Esophagus muscularis mucosa (tissue), 4 donors: Measurements from ENCODE around the gene STRAP. TPM values are rescaled to one million over a fixed set of nuclear protein-coding genes. Genes with fewer than 3 reads are reported as not detected.
"Not testable (repeated sequence)": the region's sequence is repeated elsewhere in the genome, so short reads cannot be mapped to it uniquely, and the experiment has no call there.

Source experiments
- DNase-seq: peaks from one replicate; pipeline ENCODE4 v3.0.0-alpha.2; 2017; ENCODE audit errors: extremely low spot score
- H3K27ac ChIP-seq, 4 donors: fragments of 200-600 bp; sonication (generic); replicated peaks in 1 of 4; 1 replicate in 3 of 4; 2 replicates in 1 of 4; pipeline ENCODE4 v1.5.1; 2016 to 2019; ENCODE audit warnings: mild to moderate bottlenecking in 1 of 4
- H3K27me3 ChIP-seq, 4 donors: fragments of 200-600 bp; sonication (generic); one replicate each; pipeline versions ENCODE4 v1.5.1 to v1.6.0; 2016 to 2019
- H3K36me3 ChIP-seq, 4 donors: fragments of 200-600 bp; sonication (generic); one replicate each; pipeline ENCODE4 v1.5.1; 2016 to 2019
- H3K4me1 ChIP-seq, 4 donors: fragments of 200-600 bp; sonication (generic); one replicate each; pipeline ENCODE4 v1.5.1; 2016 to 2019
- H3K4me3 ChIP-seq, 4 donors: fragments of 200-600 bp; sonication (generic); 1 replicate in 2 of 4; 2 replicates in 2 of 4; pipeline ENCODE4 v1.5.1; 2016 to 2019; ENCODE audit warnings: mild to moderate bottlenecking in 4 of 4, moderate library complexity in 1 of 4
- H3K9me3 ChIP-seq, 4 donors: fragments of 200-600 bp; sonication (generic); 1 replicate in 3 of 4; 2 replicates in 1 of 4; pipeline ENCODE4 v1.5.1; 2016 to 2019
- EP300 ChIP-seq: sonication (generic); formaldehyde crosslinking; IDR thresholded peaks from one replicate; pipeline ENCODE4 v1.6.1; 2017; ENCODE audit warnings: antibody characterized with exemption
- POLR2A ChIP-seq: fragments of 450-650 bp; IDR thresholded peaks from one replicate; pipeline ENCODE4 v1.6.1; 2017; ENCODE audit warnings: antibody characterized with exemption, moderate library complexity, mild to moderate bottlenecking, low read depth
- POLR2AphosphoS5 ChIP-seq, 2 donors: sonication (generic); formaldehyde crosslinking; IDR thresholded peaks; one replicate each; pipeline ENCODE4 v1.6.1; 2017; ENCODE audit warnings: antibody characterized with exemption in 2 of 2
- WGBS: methylation state at CpG from one replicate; pipeline ENCODE4 v1.1.5; 2018; 5-methylcytosine and 5-hydroxymethylcytosine counted together
- intact Hi-C: fragments of 100-400 bp; cut with DNase I; formaldehyde crosslinking; loops from one replicate; pipeline ENCODE4 v1.15.1; 2023
- total RNA-seq, 4 donors: library from RNA; depleted of rRNA; stranded (reverse); fragments of >200 nt; gene quantifications; one replicate each; pipeline versions ENCODE4 v1.1.0 to v1.2.1, GENCODE V29; 2016

STRAP gene
- total RNA-seq, 4 donors from 2014 or later: 63.9 to 78.5 (median 74.0) TPM

DNA sequence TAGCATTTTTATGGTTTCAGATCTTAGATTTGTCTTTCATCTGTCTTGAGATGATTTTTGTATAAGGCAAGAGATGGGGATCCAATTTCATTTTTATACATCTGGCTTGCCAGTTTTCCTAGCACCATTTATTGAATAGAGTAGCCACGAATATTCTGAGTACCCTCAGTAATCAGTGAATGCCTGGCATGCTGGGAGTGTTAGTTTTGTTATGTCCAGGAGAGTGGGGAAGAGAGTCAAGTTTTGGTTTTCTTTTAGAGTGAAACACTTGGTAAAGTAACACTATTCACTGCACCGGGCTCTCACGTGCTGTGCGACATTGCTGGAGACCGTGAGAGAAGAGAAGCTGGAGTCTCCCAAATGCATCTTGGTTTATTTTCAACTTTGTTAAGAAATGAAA is 60.3 kb downstream of the STRAP start:
- no peaks in the 10 kb centered on the region for H3K4me1 ChIP-seq
- H3K9me3 ChIP-seq: peaks cover 0 to 6% (median 3%) of the 10 kb centered on the region in 4 donors
- no peak overlapping the region for H3K27ac ChIP-seq
- no peak for TF ChIP-seq POLR2AphosphoS5 (IDR thresholded peaks at IDR 0.05)
- TF ChIP-seq EP300: no peak
- no peak for TF ChIP-seq POLR2A
- no peaks in the 10 kb centered on the region for H3K27me3 ChIP-seq
- no peak overlapping the region for H3K4me3 ChIP-seq
- intact Hi-C loops: no loop called here
- H3K36me3 ChIP-seq: no peaks in the 10 kb centered on the region
- WGBS: 95% methylated on average over 5 of the region's 5 CpGs
- no peak for DNase-seq

DNA sequence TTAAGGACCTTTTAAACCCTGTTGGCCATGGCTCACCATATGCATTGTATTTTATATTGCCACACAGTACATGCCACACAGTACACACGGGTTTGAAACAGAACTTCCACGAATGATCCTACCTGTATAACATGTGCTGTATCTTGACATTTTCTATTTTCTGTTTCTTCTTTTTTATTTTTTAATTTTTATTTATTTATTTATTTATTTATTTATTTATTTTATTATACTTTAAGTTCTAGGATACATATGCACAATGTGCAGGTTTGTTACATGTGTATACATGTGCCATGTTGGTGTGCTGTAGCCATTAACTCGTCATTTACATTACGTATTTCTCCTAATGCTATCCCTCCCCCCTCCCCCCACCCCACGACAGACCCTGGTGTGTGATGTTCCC is 61.3 kb downstream of the STRAP start:
- H3K4me3 ChIP-seq, H3K27me3 ChIP-seq, H3K27ac ChIP-seq, DNase-seq, intact Hi-C loops, H3K4me1 ChIP-seq, H3K9me3 ChIP-seq, H3K36me3 ChIP-seq: not testable (repeated sequence)
- WGBS: 97% methylated on average over 5 of the region's 5 CpGs

DNA sequence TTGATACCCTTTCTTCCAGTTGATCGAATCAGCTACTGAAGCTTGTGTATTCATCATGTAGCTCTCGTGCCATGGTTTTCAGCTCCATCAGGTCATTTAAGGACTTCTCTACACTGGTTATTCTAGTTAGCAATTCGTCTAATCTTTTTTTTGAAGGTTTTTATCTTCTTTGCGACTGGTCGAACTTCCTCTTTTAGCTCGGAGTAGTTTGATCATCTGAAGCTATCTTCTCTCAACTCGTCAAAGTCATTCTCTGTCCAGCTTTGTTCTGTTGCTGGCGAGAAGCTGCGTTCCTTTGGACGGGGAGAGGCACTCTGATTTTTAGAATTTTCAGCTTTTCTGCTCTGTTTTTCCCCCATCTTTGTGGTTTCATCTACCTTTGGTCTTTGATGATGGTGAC is 66.3 kb downstream of the STRAP start:
- 91% methylated on average over 10 of the region's 10 CpGs for WGBS
- H3K9me3 ChIP-seq, H3K36me3 ChIP-seq, H3K4me3 ChIP-seq, intact Hi-C loops, H3K27ac ChIP-seq, DNase-seq, H3K27me3 ChIP-seq: not testable (repeated sequence)
- peaks cover 0 to 11% (median 6%) of the 10 kb centered on the region in 4 donors for H3K4me1 ChIP-seq

Other genes starting within 250 kb of the STRAP start
- gene EPS8, start 93.0 kb upstream of the STRAP start, total RNA-seq: 100 to 1,000 TPM in 1 of 4 donors, 10 to 100 TPM in 3; 54.4 to 120 (median 78.7) TPM
- 10 to 100 TPM; 30.6 to 47.3 (median 34.3) TPM for gene DERA, start 28.9 kb downstream of the STRAP start, total RNA-seq